SK-N-SH treated with all-trans-retinoic acid at 6 μM for 48 hours (cell line): ENCODE measurements around the gene ARGLU1.
A peak's percentile ranks its signal among the peaks of the same experiment; 100 is the strongest.

Experiments
- ATAC-seq: fragments of 200-7000 bp; cut with Tn5 transposase; 3 replicates; pipeline ENCODE4 v1.9.1; 2020; ENCODE audit warnings: mild to moderate bottlenecking, moderate library complexity
- ARNTL ChIP-seq: fragments of 450-650 bp; formaldehyde crosslinking; IDR thresholded peaks from 2 replicates; pipeline ENCODE4 v1.5.0; 2020; ENCODE audit warnings: low read depth, mild to moderate bottlenecking, moderate library complexity, borderline replicate concordance
- BACH2 ChIP-seq: fragments of 250-450 bp; sonication (Bioruptor Pico); IDR thresholded peaks from 2 replicates; pipeline ENCODE4 v1.9.0; 2021; ENCODE audit warnings: mild to moderate bottlenecking, borderline replicate concordance
- CSDC2 ChIP-seq: fragments of 250-450 bp; sonication (Bioruptor Pico); IDR thresholded peaks from 2 replicates; pipeline ENCODE4 v1.5.0; 2020; ENCODE audit warnings: mild to moderate bottlenecking, moderate library complexity
- ESRRG ChIP-seq: fragments of 250-450 bp; sonication (Bioruptor Pico); IDR thresholded peaks from 2 replicates; pipeline ENCODE4 v1.6.1; 2021; ENCODE audit warnings: mild to moderate bottlenecking
- GLIS3 ChIP-seq: fragments of 250-450 bp; sonication (Bioruptor Pico); IDR thresholded peaks from 2 replicates; pipeline ENCODE4 v1.5.0; 2020; ENCODE audit warnings: mild to moderate bottlenecking, moderate library complexity
- OSR1 ChIP-seq: fragments of 250-450 bp; sonication (Bioruptor Pico); IDR thresholded peaks from 2 replicates; pipeline ENCODE4 v1.8.0; 2022; ENCODE audit warnings: moderate library complexity, mild to moderate bottlenecking, inconsistent platforms
- PATZ1 ChIP-seq: fragments of 250-450 bp; sonication (Bioruptor Pico); IDR thresholded peaks from 2 replicates; pipeline ENCODE4 v1.8.0; 2020; ENCODE audit warnings: mild to moderate bottlenecking, moderate library complexity, borderline replicate concordance
- POU6F1 ChIP-seq: fragments of 250-450 bp; sonication (Bioruptor Pico); IDR thresholded peaks from 2 replicates; pipeline ENCODE4 v1.8.0; 2021; ENCODE audit warnings: low read depth, mild to moderate bottlenecking, moderate library complexity, borderline replicate concordance
- PPARA ChIP-seq: fragments of 250-450 bp; sonication (Bioruptor Pico); IDR thresholded peaks from 2 replicates; pipeline ENCODE4 v1.5.0; 2020; ENCODE audit warnings: mild to moderate bottlenecking, borderline replicate concordance
- RARB ChIP-seq: fragments of 250-450 bp; sonication (Bioruptor Pico); IDR thresholded peaks from 2 replicates; pipeline ENCODE4 v1.8.0; 2021; ENCODE audit warnings: mild to moderate bottlenecking, moderate library complexity
- SNAI2 ChIP-seq: fragments of 250-450 bp; sonication (Bioruptor Pico); IDR thresholded peaks from 2 replicates; pipeline ENCODE4 v1.5.0; 2020; ENCODE audit warnings: mild to moderate bottlenecking, moderate library complexity
- TCF4 ChIP-seq: fragments of 250-450 bp; sonication (Bioruptor Pico); IDR thresholded peaks from 2 replicates; pipeline ENCODE4 v1.8.0; 2021; ENCODE audit warnings: mild to moderate bottlenecking, moderate library complexity, borderline replicate concordance
- TOX ChIP-seq: fragments of 250-450 bp; sonication (Bioruptor Pico); IDR thresholded peaks from 2 replicates; pipeline ENCODE4 v1.8.0; 2021; ENCODE audit warnings: mild to moderate bottlenecking, moderate library complexity, borderline replicate concordance
- TSHZ2 ChIP-seq: fragments of 250-450 bp; sonication (Bioruptor Pico); IDR thresholded peaks from 2 replicates; pipeline ENCODE4 v1.5.0; 2020; ENCODE audit warnings: mild to moderate bottlenecking, moderate library complexity
- ZFP3 ChIP-seq: fragments of 250-450 bp; sonication (Bioruptor Pico); IDR thresholded peaks from 2 replicates; pipeline ENCODE4 v1.5.0; 2020; ENCODE audit warnings: mild to moderate bottlenecking, moderate library complexity
- ZFP30 ChIP-seq: fragments of 450-650 bp; formaldehyde crosslinking; IDR thresholded peaks from 2 replicates; pipeline ENCODE4 v1.5.0; 2022; ENCODE audit warnings: mild to moderate bottlenecking, moderate library complexity
- ZNF8 ChIP-seq: fragments of 450-650 bp; formaldehyde crosslinking; IDR thresholded peaks from 2 replicates; pipeline ENCODE4 v1.5.0; 2020; ENCODE audit warnings: mild to moderate bottlenecking, moderate library complexity

ARGLU1 gene

GRCh38 chr13:106535552-106536243 lies 32.2 kb downstream of the ARGLU1 start, which contains the start of gene EFNB2:
EFNB2 (minus strand) TSS chr13:106535662; CDS start chr13:106534964, 698 bp downstream.
- TF ChIP-seq GLIS3 (CRISPR knock-in tag) (no peak), ZFP3 (CRISPR knock-in tag) (no peak; the same call in 1 of the 2 replicates), BACH2 (no peak), CSDC2 (CRISPR knock-in tag) (no peak)
- ATAC-seq, result peak; percentile 86

- ATAC-seq, result peak; percentile 0; the same call in 2 of the 3 replicates
These were observed 33.0 kb downstream of the ARGLU1 start for GRCh38 chr13:106534639-106535551.

GRCh38 chr13:106533943-106534638 lies 33.8 kb downstream of the ARGLU1 start:
- TF ChIP-seq TCF4 (CRISPR knock-in tag), result no peak
- 0 out of 2 replicates have a peak, but pooled peaks have one; percentile 25 for TF ChIP-seq ZFP3 (CRISPR knock-in tag)
- TF ChIP-seq, all 23 proteins: peak for 1
- ATAC-seq, result peak; percentile 7

More at GRCh38 chr13:106534639-106535551, 33.0 kb downstream of the ARGLU1 start:
- TF ChIP-seq OSR1 (CRISPR knock-in tag) (no peak), ZFP3 (CRISPR knock-in tag) (peak; percentile 83)

GRCh38 chr13:106533101-106533942 lies 34.6 kb downstream of the ARGLU1 start:
- TF ChIP-seq TSHZ2 (CRISPR knock-in tag) (no peak), GLIS3 (CRISPR knock-in tag) (no peak), CSDC2 (CRISPR knock-in tag) (no peak), ARNTL (CRISPR knock-in tag) (no peak), ZNF8 (CRISPR knock-in tag) (no peak), OSR1 (CRISPR knock-in tag) (no peak), SNAI2 (CRISPR knock-in tag) (no peak), ZFP3 (CRISPR knock-in tag) (no peak)
- peak; percentile 60 for ATAC-seq

GRCh38 chr13:106532111-106532929 lies 35.6 kb downstream of the ARGLU1 start:
- TF ChIP-seq TOX (CRISPR knock-in tag) (no peak), ZFP3 (CRISPR knock-in tag) (no peak), ZNF8 (CRISPR knock-in tag) (no peak), PPARA (CRISPR knock-in tag) (no peak), ZFP30 (no peak), RARB (CRISPR knock-in tag) (no peak), CSDC2 (CRISPR knock-in tag) (no peak), GLIS3 (CRISPR knock-in tag) (no peak), POU6F1 (CRISPR knock-in tag) (no peak), OSR1 (CRISPR knock-in tag) (no peak), ESRRG (no peak), PATZ1 (no peak; the same call in 1 of the 2 replicates)
- no peak for ATAC-seq
